ENCODE results near the gene RELA. TPM values are rescaled to one million over a fixed set of nuclear protein-coding genes. Genes with fewer than 3 reads are reported as not detected.

RELA gene
- total and polyA plus RNA-seq, 2 of the 13 experiments (the other 11 are each of a cell fraction or from before 2014, with no cell fraction given), result 21.4 to 40.5 TPM

DNA sequence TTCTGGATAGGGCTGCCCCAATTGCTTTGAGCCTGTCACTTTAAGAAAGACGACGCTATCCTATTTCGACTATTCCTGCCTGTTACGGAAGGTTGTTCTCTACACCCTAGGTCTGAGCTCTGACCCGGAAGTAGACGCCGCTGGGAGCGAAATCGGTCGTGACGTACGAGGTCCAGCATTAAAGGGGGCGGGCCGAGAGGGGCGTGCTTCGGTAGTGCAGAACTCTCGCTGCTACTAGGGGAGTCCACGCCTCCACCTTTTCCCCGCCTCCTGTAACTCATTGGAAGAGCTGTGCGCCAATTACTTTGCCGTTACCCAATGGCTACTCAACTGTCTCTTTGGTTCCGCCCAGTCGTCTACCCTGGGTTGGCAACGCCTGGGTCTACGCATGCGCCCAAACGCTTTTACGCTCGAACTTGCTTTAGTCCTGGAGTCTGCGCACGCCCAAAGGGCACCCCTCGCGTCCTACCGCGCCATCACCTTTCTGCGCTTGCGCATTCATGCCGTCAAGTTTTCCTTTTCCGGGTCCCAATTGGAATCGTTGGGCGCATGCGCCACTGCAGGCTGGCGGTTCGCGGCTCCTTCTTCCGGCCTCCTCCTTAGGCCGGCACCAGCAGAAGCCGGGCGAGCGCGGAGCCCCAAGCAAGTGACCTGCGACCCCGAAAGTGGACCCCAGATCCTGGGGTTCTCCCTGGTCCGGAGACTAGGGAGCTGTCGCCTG, 47.3 kb downstream of the RELA start, which contains the start of gene PCNX3 (continued):
- TF ChIP-seq RARG (CRISPR knock-in tag; IDR thresholded peaks at IDR 0.05; ENCODE audit: low read depth) (no peak), ZNF207 (IDR thresholded peaks at IDR 0.05; ENCODE audit: borderline replicate concordance) (no peak), GFI1 (CRISPR knock-in tag; IDR thresholded peaks at IDR 0.05; ENCODE audit: borderline replicate concordance) (no peak), YY1 (IDR thresholded peaks at IDR 0.05; ENCODE audit: insufficient read depth, insufficient replicate concordance, low read depth, low read length) (peak; percentile 73), NFE2L1 (CRISPR knock-in tag; IDR thresholded peaks at IDR 0.05; ENCODE audit: borderline replicate concordance) (no peak), RNF219 (CRISPR knock-in tag; IDR thresholded peaks at IDR 0.05) (no peak), NR1H2 (CRISPR knock-in tag; IDR thresholded peaks at IDR 0.05; ENCODE audit: borderline replicate concordance, low read depth) (no peak), ZFP90 (CRISPR knock-in tag; IDR thresholded peaks at IDR 0.05; ENCODE audit: borderline replicate concordance) (0 out of 2 replicates have a peak, but pooled peaks have one; percentile 11), KLF15 (CRISPR knock-in tag; IDR thresholded peaks at IDR 0.05; ENCODE audit: borderline replicate concordance) (no peak), SP1 (IDR thresholded peaks at IDR 0.05) (peak; percentile 19; the same call in 1 of the 2 replicates), SP1 (CRISPR knock-in tag; IDR thresholded peaks at IDR 0.05) (peak; percentile 76; the same call in 1 of the 2 replicates), HHEX (CRISPR knock-in tag; IDR thresholded peaks at IDR 0.05) (no peak), PLRG1 (conservative IDR thresholded peaks at IDR 0.05) (no peak), MEF2D (CRISPR knock-in tag; IDR thresholded peaks at IDR 0.05) (peak; percentile 35; the same call in 1 of the 2 replicates), GABPA (IDR thresholded peaks at IDR 0.05; ENCODE audit: low read depth, low read length) (no peak), GABPA (CRISPR knock-in tag; IDR thresholded peaks at IDR 0.05; ENCODE audit: low read depth) (peak; percentile 96), NFE2 (CRISPR knock-in tag; IDR thresholded peaks at IDR 0.05) (no peak), ZHX1 (CRISPR knock-in tag; IDR thresholded peaks at IDR 0.05; ENCODE audit: low read depth) (no peak)
- TF ChIP-seq, protein P1, sequence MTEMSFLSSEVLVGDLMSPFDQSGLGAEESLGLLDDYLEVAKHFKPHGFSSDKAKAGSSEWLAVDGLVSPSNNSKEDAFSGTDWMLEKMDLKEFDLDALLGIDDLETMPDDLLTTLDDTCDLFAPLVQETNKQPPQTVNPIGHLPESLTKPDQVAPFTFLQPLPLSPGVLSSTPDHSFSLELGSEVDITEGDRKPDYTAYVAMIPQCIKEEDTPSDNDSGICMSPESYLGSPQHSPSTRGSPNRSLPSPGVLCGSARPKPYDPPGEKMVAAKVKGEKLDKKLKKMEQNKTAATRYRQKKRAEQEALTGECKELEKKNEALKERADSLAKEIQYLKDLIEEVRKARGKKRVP (CRISPR knock-in tag; IDR thresholded peaks at IDR 0.05), result no peak
- TF ChIP-seq, protein P2, sequence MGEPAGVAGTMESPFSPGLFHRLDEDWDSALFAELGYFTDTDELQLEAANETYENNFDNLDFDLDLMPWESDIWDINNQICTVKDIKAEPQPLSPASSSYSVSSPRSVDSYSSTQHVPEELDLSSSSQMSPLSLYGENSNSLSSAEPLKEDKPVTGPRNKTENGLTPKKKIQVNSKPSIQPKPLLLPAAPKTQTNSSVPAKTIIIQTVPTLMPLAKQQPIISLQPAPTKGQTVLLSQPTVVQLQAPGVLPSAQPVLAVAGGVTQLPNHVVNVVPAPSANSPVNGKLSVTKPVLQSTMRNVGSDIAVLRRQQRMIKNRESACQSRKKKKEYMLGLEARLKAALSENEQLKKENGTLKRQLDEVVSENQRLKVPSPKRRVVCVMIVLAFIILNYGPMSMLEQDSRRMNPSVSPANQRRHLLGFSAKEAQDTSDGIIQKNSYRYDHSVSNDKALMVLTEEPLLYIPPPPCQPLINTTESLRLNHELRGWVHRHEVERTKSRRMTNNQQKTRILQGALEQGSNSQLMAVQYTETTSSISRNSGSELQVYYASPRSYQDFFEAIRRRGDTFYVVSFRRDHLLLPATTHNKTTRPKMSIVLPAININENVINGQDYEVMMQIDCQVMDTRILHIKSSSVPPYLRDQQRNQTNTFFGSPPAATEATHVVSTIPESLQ (CRISPR knock-in tag; conservative IDR thresholded peaks at IDR 0.05), result no peak
- TF ChIP-seq, protein P3, sequence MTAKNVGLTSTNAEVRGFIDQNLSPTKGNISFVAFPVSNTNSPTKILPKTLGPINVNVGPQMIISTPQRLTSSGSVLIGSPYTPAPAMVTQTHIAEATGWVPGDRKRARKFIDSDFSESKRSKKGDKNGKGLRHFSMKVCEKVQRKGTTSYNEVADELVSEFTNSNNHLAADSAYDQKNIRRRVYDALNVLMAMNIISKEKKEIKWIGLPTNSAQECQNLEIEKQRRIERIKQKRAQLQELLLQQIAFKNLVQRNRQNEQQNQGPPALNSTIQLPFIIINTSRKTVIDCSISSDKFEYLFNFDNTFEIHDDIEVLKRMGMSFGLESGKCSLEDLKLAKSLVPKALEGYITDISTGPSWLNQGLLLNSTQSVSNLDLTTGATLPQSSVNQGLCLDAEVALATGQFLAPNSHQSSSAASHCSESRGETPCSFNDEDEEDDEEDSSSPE (CRISPR knock-in tag; IDR thresholded peaks at IDR 0.05), result peak; percentile 29; the same call in 1 of the 2 replicates

Measured in HepG2 (cell line).